Activated T-helper 2 cell treated with anti-CD3 and anti-CD28 coated beads, Interferon-gamma antibody, Interleukin-2, Interleukin-4, amounts not matched to agents 10 μg/mL and 5 μg/mL and 100 μg/mL, durations not matched to agents 14 hours and 24 hours and 36 hours (primary cell): Measurements from ENCODE around the gene KCNA2. TPM values are rescaled to one million over a fixed set of nuclear protein-coding genes. Genes with fewer than 3 reads are reported as not detected.

ENCODE experiments used
- DNase-seq: peaks from one replicate; pipeline ENCODE4 v3.0.0; 2021; ENCODE audit warnings: low spot score
- H3K27ac Mint-ChIP-seq: one replicate; pipeline ENCODE4 v1.8.0; 2021; ENCODE audit warnings: mixed read lengths
- H3K27me3 Mint-ChIP-seq: one replicate; pipeline ENCODE4 v1.8.0; 2021; ENCODE audit warnings: low read depth, mixed read lengths
- H3K36me3 Mint-ChIP-seq: one replicate; pipeline ENCODE4 v1.8.0; 2021; ENCODE audit warnings: low read depth, mixed read lengths
- H3K4me1 Mint-ChIP-seq: one replicate; pipeline ENCODE4 v1.8.0; 2021; ENCODE audit warnings: low read depth, mixed read lengths
- H3K4me3 Mint-ChIP-seq: one replicate; pipeline ENCODE4 v1.8.0; 2021; ENCODE audit warnings: low read depth, mild to moderate bottlenecking, moderate library complexity, mixed read lengths
- H3K9me3 Mint-ChIP-seq: one replicate; pipeline ENCODE4 v1.8.0; 2021; ENCODE audit warnings: mixed read lengths
- intact Hi-C: fragments of 100-400 bp; cut with micrococcal nuclease; formaldehyde crosslinking; loops from one replicate; pipeline ENCODE4 v1.15.1; 2023
- total RNA-seq: library from RNA; stranded (reverse); gene quantifications from 2 replicates; pipeline ENCODE4 v1.2.3, GENCODE V29; 2022

The KCNA2 gene
- total RNA-seq, 1 donor from 2014 or later = 0.21 TPM

GRCh38 chr1:110588991-110589390 is 17.2 kb downstream of the KCNA2 start:
- no peaks in the 10 kb centered on the region for H3K36me3 Mint-ChIP-seq

GRCh38 chr1:110588486-110588885 is 17.7 kb downstream of the KCNA2 start:
- H3K4me3 Mint-ChIP-seq = no peak overlapping the region
- intact Hi-C loops = no loop called here
- no peak overlapping the region for H3K27ac Mint-ChIP-seq
- DNase-seq = no peak
- no peaks in the 10 kb centered on the region for H3K36me3 Mint-ChIP-seq
- H3K9me3 Mint-ChIP-seq = no peaks in the 10 kb centered on the region
- peaks cover 3% of the 10 kb centered on the region for H3K4me1 Mint-ChIP-seq
- peaks cover 11% of the 10 kb centered on the region for H3K27me3 Mint-ChIP-seq

More at GRCh38 chr1:110588991-110589390, 17.2 kb downstream of the KCNA2 start:
- no peak for DNase-seq
- intact Hi-C loops = no loop called here
- H3K27me3 Mint-ChIP-seq = peaks cover 11% of the 10 kb centered on the region
- no peak overlapping the region for H3K4me3 Mint-ChIP-seq
- H3K4me1 Mint-ChIP-seq = peaks cover 6% of the 10 kb centered on the region
- no peaks in the 10 kb centered on the region for H3K9me3 Mint-ChIP-seq
- no peak overlapping the region for H3K27ac Mint-ChIP-seq

- H3K27ac Mint-ChIP-seq = no peak overlapping the region
- H3K4me3 Mint-ChIP-seq = no peak overlapping the region
- no peaks in the 10 kb centered on the region for H3K9me3 Mint-ChIP-seq
- intact Hi-C loops = no loop called here
- peaks cover 1% of the 10 kb centered on the region for H3K4me1 Mint-ChIP-seq
- DNase-seq = no peak
- H3K27me3 Mint-ChIP-seq = peaks cover 11% of the 10 kb centered on the region
- no peaks in the 10 kb centered on the region for H3K36me3 Mint-ChIP-seq
These were observed 18.3 kb downstream of the KCNA2 start for GRCh38 chr1:110587906-110588305.

- no peaks in the 10 kb centered on the region for H3K4me1 Mint-ChIP-seq
- no peak overlapping the region for H3K27ac Mint-ChIP-seq
- no peak overlapping the region for H3K4me3 Mint-ChIP-seq
- intact Hi-C loops = no loop called here
- no peaks in the 10 kb centered on the region for H3K36me3 Mint-ChIP-seq
- H3K9me3 Mint-ChIP-seq = no peaks in the 10 kb centered on the region
- DNase-seq = no peak
- peaks cover 11% of the 10 kb centered on the region for H3K27me3 Mint-ChIP-seq
These were observed 20.7 kb downstream of the KCNA2 start for GRCh38 chr1:110585481-110585880.

- intact Hi-C loops = no loop called here
- DNase-seq = no peak
- H3K9me3 Mint-ChIP-seq = no peaks in the 10 kb centered on the region
- no peak overlapping the region for H3K4me3 Mint-ChIP-seq
- H3K4me1 Mint-ChIP-seq = no peaks in the 10 kb centered on the region
- H3K27me3 Mint-ChIP-seq = peaks cover 17% of the 10 kb centered on the region
- H3K36me3 Mint-ChIP-seq = no peaks in the 10 kb centered on the region
- no peak overlapping the region for H3K27ac Mint-ChIP-seq
These were observed 22.1 kb downstream of the KCNA2 start for GRCh38 chr1:110584045-110584444.

GRCh38 chr1:110583505-110583904 is 22.7 kb downstream of the KCNA2 start:
- Mint-ChIP-seq H3K9me3 (no peaks in the 10 kb centered on the region), H3K4me3 (no peak overlapping the region), H3K27ac (no peak overlapping the region), H3K36me3 (no peaks in the 10 kb centered on the region), H3K4me1 (no peaks in the 10 kb centered on the region), H3K27me3 (peaks cover 18% of the 10 kb centered on the region)
- intact Hi-C loops = no loop called here
- DNase-seq = no peak

GRCh38 chr1:110582378-110582777 is 23.8 kb downstream of the KCNA2 start:
- H3K4me3 Mint-ChIP-seq = no peak overlapping the region
- H3K27ac Mint-ChIP-seq = no peak overlapping the region
- no peaks in the 10 kb centered on the region for H3K4me1 Mint-ChIP-seq

GRCh38 chr1:110581682-110582145 is 24.4 kb downstream of the KCNA2 start:
- Mint-ChIP-seq H3K27me3 (peaks cover 20% of the 10 kb centered on the region), H3K36me3 (no peaks in the 10 kb centered on the region), H3K4me1 (no peaks in the 10 kb centered on the region), H3K27ac (no peak overlapping the region), H3K9me3 (no peaks in the 10 kb centered on the region), H3K4me3 (no peak overlapping the region)
- intact Hi-C loops = no loop called here
- no peak for DNase-seq

More at GRCh38 chr1:110582378-110582777, 23.8 kb downstream of the KCNA2 start:
- Mint-ChIP-seq H3K9me3 (no peaks in the 10 kb centered on the region), H3K36me3 (no peaks in the 10 kb centered on the region), H3K27me3 (peaks cover 16% of the 10 kb centered on the region)
- intact Hi-C loops = no loop called here
- DNase-seq = no peak

- no peak overlapping the region for H3K4me3 Mint-ChIP-seq
- H3K4me1 Mint-ChIP-seq = no peaks in the 10 kb centered on the region
- no peak overlapping the region for H3K27ac Mint-ChIP-seq
- intact Hi-C loops = no loop called here
- H3K36me3 Mint-ChIP-seq = no peaks in the 10 kb centered on the region
- H3K9me3 Mint-ChIP-seq = no peaks in the 10 kb centered on the region
- peaks cover 33% of the 10 kb centered on the region for H3K27me3 Mint-ChIP-seq
- DNase-seq = no peak
These were observed 25.9 kb downstream of the KCNA2 start for GRCh38 chr1:110580244-110580643.

GRCh38 chr1:110579460-110579859 is 26.7 kb downstream of the KCNA2 start:
- Mint-ChIP-seq H3K27ac (no peak overlapping the region), H3K27me3 (peaks cover 37% of the 10 kb centered on the region), H3K4me3 (no peak overlapping the region), H3K36me3 (no peaks in the 10 kb centered on the region), H3K9me3 (no peaks in the 10 kb centered on the region), H3K4me1 (no peaks in the 10 kb centered on the region)
- intact Hi-C loops = no loop called here
- no peak for DNase-seq

GRCh38 chr1:110576441-110576840 is 29.7 kb downstream of the KCNA2 start:
- no peak for DNase-seq
- H3K4me1 Mint-ChIP-seq = no peaks in the 10 kb centered on the region
- H3K27me3 Mint-ChIP-seq = peaks cover 50% of the 10 kb centered on the region
- no peak overlapping the region for H3K4me3 Mint-ChIP-seq
- no peaks in the 10 kb centered on the region for H3K9me3 Mint-ChIP-seq
- intact Hi-C loops = no loop called here
- H3K36me3 Mint-ChIP-seq = no peaks in the 10 kb centered on the region
- H3K27ac Mint-ChIP-seq = no peak overlapping the region

GRCh38 chr1:110573314-110573713 is 32.8 kb downstream of the KCNA2 start:
- Mint-ChIP-seq H3K9me3 (no peaks in the 10 kb centered on the region), H3K27me3 (peaks cover 57% of the 10 kb centered on the region), H3K4me3 (no peak overlapping the region), H3K36me3 (no peaks in the 10 kb centered on the region), H3K4me1 (no peaks in the 10 kb centered on the region), H3K27ac (no peak overlapping the region)
- no peak for DNase-seq
- intact Hi-C loops = no loop called here

GRCh38 chr1:110572751-110573150 is 33.4 kb downstream of the KCNA2 start:
- no peaks in the 10 kb centered on the region for H3K36me3 Mint-ChIP-seq
- intact Hi-C loops = no loop called here

GRCh38 chr1:110570901-110571300 is 35.3 kb downstream of the KCNA2 start:
- Mint-ChIP-seq H3K4me1 (no peaks in the 10 kb centered on the region), H3K27me3 (peaks cover 44% of the 10 kb centered on the region), H3K36me3 (no peaks in the 10 kb centered on the region), H3K27ac (no peak overlapping the region), H3K9me3 (no peaks in the 10 kb centered on the region), H3K4me3 (no peak overlapping the region)
- intact Hi-C loops = no loop called here
- no peak for DNase-seq

More at GRCh38 chr1:110572751-110573150, 33.4 kb downstream of the KCNA2 start:
- no peak overlapping the region for H3K27ac Mint-ChIP-seq
- H3K27me3 Mint-ChIP-seq = peaks cover 53% of the 10 kb centered on the region
- H3K4me1 Mint-ChIP-seq = no peaks in the 10 kb centered on the region
- DNase-seq = no peak
- no peaks in the 10 kb centered on the region for H3K9me3 Mint-ChIP-seq
- H3K4me3 Mint-ChIP-seq = no peak overlapping the region
